PC-9 (cell line): ENCODE results near the gene TOPBP1. TPM values are rescaled to one million over a fixed set of nuclear protein-coding genes. Genes with fewer than 3 reads are reported as not detected.

Experiments
- BruUV-seq: library from RNA; stranded (reverse); fragments of 400-500 nt; replicated peaks from 2 replicates; lab custom pipeline; 2021; lab: Mats Ljungman, UMichigan
- CTCF ChIA-PET: fragments of 300-600 bp; sonication (Branson Sonifier 250); formaldehyde crosslinking; loops from one replicate; lab custom pipeline; 2022; ENCODE audit warnings: antibody characterized with exemption; lab: Charles Lee
- POLR2A ChIA-PET: fragments of 300-600 bp; sonication (Branson Sonifier 250); formaldehyde crosslinking; loops from one replicate; lab custom pipeline; 2022; ENCODE audit warnings: antibody characterized with exemption; ENCODE audit not compliant: unreplicated experiment; lab: Charles Lee
- DNase-seq, 2 experiments: peaks; one replicate each; pipeline versions ENCODE4 v3.0.0 to v3.0.0-alpha.2; 2015 to 2022; ENCODE audit warnings: mixed read lengths in 1 of 2
- H2AFZ ChIP-seq: fragments of 200-600 bp; sonication (generic); 2 replicates; pipeline ENCODE4 v1.8.1; 2017; ENCODE audit warnings: antibody characterized with exemption
- H3F3A ChIP-seq: fragments of 200-600 bp; sonication (generic); 2 replicates; pipeline ENCODE4 v1.8.1; 2017; ENCODE audit warnings: antibody characterized with exemption, mild to moderate bottlenecking, low read depth; ENCODE audit not compliant: insufficient read depth
- H3K27ac ChIP-seq: fragments of 200-600 bp; sonication (generic); 2 replicates; pipeline ENCODE4 v1.6.1; 2016; ENCODE audit warnings: mixed run types
- H3K27me3 ChIP-seq: fragments of 200-600 bp; sonication (generic); 2 replicates; pipeline ENCODE4 v1.6.1; 2016; ENCODE audit warnings: low read depth, mixed run types; ENCODE audit not compliant: insufficient read depth
- H3K36me3 ChIP-seq: fragments of 200-600 bp; sonication (generic); 2 replicates; pipeline ENCODE4 v1.6.1; 2016; ENCODE audit warnings: low read depth, mixed run types
- H3K4me1 ChIP-seq: fragments of 200-600 bp; sonication (generic); replicated peaks from 2 replicates; pipeline ENCODE4 v1.6.1; 2016; ENCODE audit warnings: mixed run types; ENCODE audit not compliant: insufficient read depth
- H3K4me2 ChIP-seq: fragments of 200-600 bp; sonication (generic); 2 replicates; pipeline ENCODE4 v1.6.1; 2017; ENCODE audit warnings: mixed run types
- H3K4me3 ChIP-seq: fragments of 200-600 bp; sonication (generic); 2 replicates; pipeline ENCODE4 v1.6.1; 2016; ENCODE audit warnings: mixed run types
- H3K79me2 ChIP-seq: fragments of 200-600 bp; sonication (generic); 2 replicates; pipeline ENCODE4 v1.6.1; 2017; ENCODE audit warnings: low read depth, mixed run types
- H3K9me2 ChIP-seq: fragments of 200-600 bp; sonication (generic); 2 replicates; pipeline ENCODE4 v1.8.1; 2017; ENCODE audit warnings: mild to moderate bottlenecking; ENCODE audit not compliant: insufficient read depth
- H3K9me3 ChIP-seq: fragments of 200-600 bp; sonication (generic); 2 replicates; pipeline ENCODE4 v1.8.1; 2016; ENCODE audit warnings: low read depth; ENCODE audit not compliant: insufficient read depth
- H4K20me1 ChIP-seq: fragments of 200-600 bp; sonication (generic); 2 replicates; pipeline ENCODE4 v1.8.1; 2017; ENCODE audit not compliant: insufficient read depth
- CTCF ChIP-seq: fragments of 200-600 bp; sonication (generic); conservative IDR thresholded peaks from 2 replicates; pipeline ENCODE4 v1.6.1; 2017; ENCODE audit warnings: mixed run types, antibody characterized with exemption, mild to moderate bottlenecking, moderate library complexity
- EZH2 ChIP-seq: fragments of 200-600 bp; sonication (generic); IDR thresholded peaks from 2 replicates; pipeline ENCODE4 v1.8.0; 2017; ENCODE audit warnings: antibody characterized with exemption, low read depth
- intact Hi-C: fragments of 100-400 bp; cut with micrococcal nuclease; formaldehyde crosslinking; loops from one replicate; pipeline ENCODE4 v1.10.0; 2022; ENCODE audit not compliant: unreplicated experiment
- total RNA-seq: library from RNA; stranded (reverse); gene quantifications from 2 replicates; pipeline ENCODE4 v1.2.3, GENCODE V29; 2021

TOPBP1 gene
- total RNA-seq, 1 experiment from 2014 or later, result 52.2 TPM

- intact Hi-C loops, result no loop called here
- TF ChIP-seq CTCF (no peak), EZH2 (no peak)
- H3K9me3 ChIP-seq, result peaks cover 5% of the 10 kb centered on the region
- ChIA-PET POLR2A (interaction anchor here (0.7 kb wide), 1 partner anchor 22 kb away, joined by 4 read pairs; no protein-coding TSS in a partner anchor), CTCF (no interaction called here)
- H3K4me2 ChIP-seq, result no peak overlapping the region
- H3F3A ChIP-seq, result peaks cover 26% of the 10 kb centered on the region
- no peaks in the 10 kb centered on the region for H3K9me2 ChIP-seq
- no peak overlapping the region for H2AFZ ChIP-seq
- BruUV-seq, result no TSS peak
- peaks cover 26% of the 10 kb centered on the region for H3K4me1 ChIP-seq
- DNase-seq, result peak in 1 of 2 experiments; percentile 43
- H3K27me3 ChIP-seq, result no peaks in the 10 kb centered on the region
- H3K27ac ChIP-seq, result no peak overlapping the region
- no peak overlapping the region for H3K4me3 ChIP-seq
- H3K79me2 ChIP-seq, result no peaks in the 10 kb centered on the region
- no peaks in the 10 kb centered on the region for H3K36me3 ChIP-seq
- H4K20me1 ChIP-seq, result no peaks in the 10 kb centered on the region
These were observed 97.9 kb downstream of the TOPBP1 start for GRCh38 chr3:133563816-133564215.

GRCh38 chr3:133563186-133563591 is 98.6 kb downstream of the TOPBP1 start:
- TF ChIP-seq EZH2 (no peak), CTCF (no peak)
- Histone ChIP-seq H3K27me3 (no peaks in the 10 kb centered on the region), H3K4me1 (peaks cover 21% of the 10 kb centered on the region), H3K9me3 (peaks cover 5% of the 10 kb centered on the region), H3K4me3 (no peak overlapping the region), H4K20me1 (no peaks in the 10 kb centered on the region), H3K79me2 (no peaks in the 10 kb centered on the region), H3K9me2 (no peaks in the 10 kb centered on the region), H3K27ac (no peak overlapping the region), H3K4me2 (no peak overlapping the region), H3K36me3 (no peaks in the 10 kb centered on the region), H3F3A (peaks cover 21% of the 10 kb centered on the region), H2AFZ (no peak overlapping the region)
- ChIA-PET CTCF (no interaction called here), POLR2A (no interaction called here)
- DNase-seq, result no peak
- BruUV-seq, result no TSS peak
- intact Hi-C loops, result no loop called here

- Histone ChIP-seq H3K4me3 (no peak overlapping the region), H3K27me3 (no peaks in the 10 kb centered on the region), H2AFZ (no peak overlapping the region), H4K20me1 (no peaks in the 10 kb centered on the region), H3K9me2 (no peaks in the 10 kb centered on the region), H3K9me3 (peaks cover 5% of the 10 kb centered on the region), H3K4me1 (peaks cover 13% of the 10 kb centered on the region), H3K4me2 (no peak overlapping the region), H3K27ac (no peak overlapping the region), H3K36me3 (no peaks in the 10 kb centered on the region), H3K79me2 (no peaks in the 10 kb centered on the region), H3F3A (peaks cover 13% of the 10 kb centered on the region; the same call in 1 of the 2 replicates)
- ChIA-PET CTCF (no interaction called here), POLR2A (interaction anchor here (0.7 kb wide), 1 partner anchor 16 kb away, joined by 4 read pairs; no protein-coding TSS in a partner anchor)
- DNase-seq, result no peak
- no peak for TF ChIP-seq CTCF
- intact Hi-C loops, result no loop called here
- BruUV-seq, result no TSS peak
These were observed 99.4 kb downstream of the TOPBP1 start for GRCh38 chr3:133562376-133562775.
